GM21515 (cell line): ENCODE data around the gene SFXN5.

ENCODE experiments used
- ATAC-seq: cut with Tn5 transposase; IDR thresholded peaks from one replicate; pipeline ENCODE4 v1.9.1; 2021; ENCODE audit not compliant: unreplicated experiment

SFXN5 gene

DNA sequence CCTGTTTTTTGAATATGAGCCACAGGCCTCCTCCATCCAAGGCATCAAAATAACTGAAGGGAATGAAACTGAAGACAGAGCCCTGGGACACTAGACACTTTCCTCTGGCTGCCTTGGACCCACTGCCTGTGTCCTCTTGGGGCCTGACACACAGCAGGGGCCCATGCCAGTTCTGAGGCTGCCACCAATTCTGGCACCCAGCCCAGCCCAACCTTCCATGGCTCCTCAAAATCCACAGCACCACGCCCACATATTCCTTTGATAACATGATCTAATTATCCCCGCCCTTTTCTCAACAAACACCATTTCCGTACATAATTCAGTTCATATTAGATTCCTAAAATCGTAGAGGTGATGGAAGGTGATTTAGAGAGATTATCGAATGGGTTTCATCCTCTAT is 90.0 kb downstream of the SFXN5 start:
- ATAC-seq, result no peak

DNA sequence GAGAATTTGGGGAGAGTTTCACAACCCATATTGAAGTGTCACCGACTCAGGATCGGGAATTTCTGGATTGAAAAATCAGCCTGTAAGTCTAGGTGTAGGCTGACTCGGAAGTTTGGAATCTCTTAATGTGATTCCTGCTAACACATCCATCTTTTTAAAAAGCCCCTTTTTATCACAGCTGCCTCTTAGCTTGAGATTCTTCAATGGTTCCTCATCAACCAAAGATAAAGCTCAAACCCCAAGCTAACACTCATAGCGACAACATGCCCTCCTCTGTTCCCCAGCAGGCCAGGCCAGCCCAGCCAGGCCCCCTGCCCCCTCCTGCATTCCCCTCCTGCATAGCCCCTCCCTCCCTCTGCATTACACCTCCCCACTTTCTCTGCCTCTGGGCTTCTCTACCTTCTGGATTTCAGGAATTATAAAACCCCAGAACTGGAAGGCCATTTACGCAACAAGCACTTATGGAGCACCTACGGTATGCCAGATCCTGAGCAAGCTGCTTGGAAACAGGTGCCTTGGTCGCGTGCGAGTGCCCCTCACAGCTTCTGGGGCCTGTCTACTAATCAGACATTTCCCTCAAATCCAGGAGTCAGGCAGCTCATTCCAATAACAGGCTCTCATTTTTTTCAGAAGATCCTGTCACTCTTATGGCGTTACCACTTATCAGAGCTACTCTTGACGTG is 90.8 kb downstream of the SFXN5 start:
- ATAC-seq, result no peak

DNA sequence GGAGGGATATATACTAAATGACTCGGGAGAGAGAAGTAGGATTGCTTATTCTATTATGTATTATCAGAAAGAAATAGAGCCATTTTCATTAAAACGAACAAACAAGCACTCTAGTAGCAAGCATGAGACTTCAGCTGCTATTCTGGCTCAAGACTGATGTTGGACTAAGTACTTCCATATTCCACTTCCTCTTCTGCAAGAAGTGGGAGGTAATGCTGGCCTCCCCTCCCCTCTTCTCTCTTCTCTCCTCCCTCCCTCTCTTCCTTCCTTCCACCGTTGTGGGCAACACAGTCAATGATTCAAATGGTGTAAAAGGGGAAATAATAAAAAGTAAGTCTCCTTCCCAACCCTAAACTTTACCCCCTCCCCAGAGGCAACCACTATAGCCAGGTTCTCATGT is 91.6 kb downstream of the SFXN5 start:
- ATAC-seq, result no peak

DNA sequence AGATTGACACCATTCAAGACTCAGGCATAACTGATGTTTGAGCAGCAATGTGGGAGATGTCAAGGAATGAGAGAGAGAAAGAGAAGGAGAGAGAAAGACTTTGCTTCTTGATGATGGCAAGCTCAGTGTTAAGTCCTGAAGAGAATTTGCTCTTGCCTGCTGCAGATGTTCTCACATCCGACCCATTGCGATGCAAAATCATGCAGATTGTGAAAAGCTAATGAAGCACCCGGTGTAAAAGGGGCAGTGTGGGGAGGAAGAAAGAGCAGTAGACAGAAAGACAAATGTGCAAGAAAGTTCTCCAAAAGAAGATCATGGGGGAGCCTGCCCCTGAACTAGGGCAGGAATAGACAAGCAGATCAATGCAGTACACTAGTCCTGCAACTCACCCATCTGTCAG is 96.5 kb downstream of the SFXN5 start:
- no peak for ATAC-seq

DNA sequence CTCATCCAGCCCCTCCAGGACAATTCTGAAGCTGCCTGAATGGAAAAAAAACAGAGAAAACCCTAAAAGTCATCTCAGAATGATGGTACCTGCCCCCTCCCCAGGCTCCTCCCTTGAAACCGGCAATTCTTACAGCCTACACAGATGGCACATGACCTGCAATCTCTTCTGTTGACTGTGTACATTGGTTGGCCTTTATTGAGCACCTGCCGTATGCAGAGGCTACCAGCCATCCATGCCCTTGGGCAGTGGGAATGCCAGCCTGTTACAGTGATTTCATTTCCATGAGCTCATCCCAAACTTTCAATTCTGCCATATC is 97.1 kb downstream of the SFXN5 start:
- ATAC-seq, result no peak

DNA sequence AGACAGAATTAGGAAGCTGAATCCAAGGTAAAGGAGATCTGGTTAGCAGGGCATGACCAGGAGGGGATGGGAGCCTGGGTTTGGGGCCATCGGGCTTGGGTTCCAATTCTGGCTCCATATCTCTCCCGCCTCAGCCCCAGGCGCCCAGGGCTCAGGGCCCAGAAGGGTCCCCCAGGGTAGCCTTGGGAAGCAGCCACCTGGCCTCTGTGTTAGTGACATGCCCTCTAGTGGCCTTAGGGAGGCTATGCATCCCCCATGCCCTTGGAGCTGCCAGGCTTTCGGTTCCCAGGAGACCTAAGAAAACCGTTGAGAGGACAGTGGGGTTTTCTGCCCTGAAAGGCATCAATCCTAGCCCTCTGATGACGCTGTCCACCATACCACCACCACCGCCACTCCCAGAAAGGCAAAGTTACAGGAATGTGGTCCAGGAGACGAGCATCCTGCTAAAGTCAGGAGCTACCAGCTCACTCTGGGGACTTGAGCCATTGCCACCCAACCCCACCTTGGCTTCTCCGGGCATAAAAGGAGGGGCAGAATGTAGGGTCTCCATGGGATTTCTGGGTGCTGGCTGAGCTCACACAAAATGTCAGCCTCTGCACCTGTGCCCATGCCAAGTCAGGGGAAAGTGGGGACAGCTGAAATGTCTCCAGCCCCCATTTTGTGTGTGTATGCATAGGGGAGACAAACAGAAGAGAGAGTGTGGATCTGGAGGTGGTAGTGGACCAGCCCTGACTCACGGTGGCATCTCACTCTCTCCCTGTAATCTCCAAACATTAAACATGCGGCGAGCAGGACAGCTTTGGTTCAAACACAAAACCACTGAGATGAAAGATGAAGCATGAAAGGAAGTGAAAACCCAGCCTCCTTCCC is 97.7 kb downstream of the SFXN5 start:
- ATAC-seq, result peak; percentile 83

DNA sequence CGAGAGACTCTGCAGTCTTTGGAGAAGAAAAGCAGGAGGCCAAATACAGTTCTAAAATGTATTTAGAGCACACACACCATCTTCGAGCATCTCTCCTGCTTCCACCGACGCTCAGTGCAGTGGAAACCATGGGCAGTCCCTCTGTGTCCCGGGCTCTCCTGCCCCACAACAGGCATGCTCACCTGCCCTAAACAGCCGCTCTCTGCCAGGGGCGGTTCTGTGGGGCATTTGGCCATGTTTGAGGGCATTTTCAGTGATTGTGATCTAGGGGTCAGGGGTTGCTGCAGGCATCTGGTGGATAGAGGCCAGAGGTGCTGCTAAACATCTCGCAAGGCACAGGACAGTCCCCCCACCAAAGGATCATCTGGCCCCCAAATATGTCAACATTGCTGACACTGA is 98.4 kb downstream of the SFXN5 start:
- ATAC-seq, result no peak

DNA sequence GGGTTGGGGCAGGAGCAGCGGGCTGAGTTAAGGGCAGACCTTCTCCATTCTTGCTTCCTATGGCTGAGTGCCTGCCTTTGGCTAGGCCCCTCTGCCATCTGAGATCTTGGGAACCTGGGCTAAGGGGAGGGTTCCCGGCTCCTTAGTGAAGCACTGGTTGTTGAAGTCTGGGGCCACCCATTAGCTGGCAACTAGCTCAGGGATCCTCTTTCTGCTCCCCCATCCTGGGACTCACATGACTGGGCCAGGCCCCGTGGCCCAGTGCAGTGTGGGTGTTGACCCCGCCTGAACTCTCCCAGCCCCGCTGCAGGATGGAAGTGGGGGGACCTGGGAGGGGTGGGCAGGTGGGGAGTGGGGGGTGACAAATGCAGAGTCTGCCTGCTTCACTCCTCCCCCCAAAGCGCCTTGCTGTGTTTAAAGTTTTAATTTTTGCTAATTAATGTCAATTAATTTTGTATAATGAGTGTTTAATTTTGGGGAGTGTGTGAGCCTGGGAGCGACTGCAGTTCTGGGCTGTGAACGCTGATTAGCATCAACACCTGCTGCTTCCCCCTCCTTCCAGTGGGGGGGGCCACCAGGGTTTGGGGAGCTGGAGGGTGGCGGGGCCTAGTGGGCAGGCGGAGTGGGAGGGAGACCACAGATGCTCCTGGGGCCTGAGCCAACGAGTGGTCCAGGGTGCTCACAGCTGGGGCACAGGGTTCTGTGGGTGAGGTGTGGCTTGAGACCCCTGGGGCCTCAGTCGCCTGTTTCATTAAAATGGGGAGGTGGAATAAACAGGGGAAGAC is 99.0 kb downstream of the SFXN5 start:
- ATAC-seq, result no peak

DNA sequence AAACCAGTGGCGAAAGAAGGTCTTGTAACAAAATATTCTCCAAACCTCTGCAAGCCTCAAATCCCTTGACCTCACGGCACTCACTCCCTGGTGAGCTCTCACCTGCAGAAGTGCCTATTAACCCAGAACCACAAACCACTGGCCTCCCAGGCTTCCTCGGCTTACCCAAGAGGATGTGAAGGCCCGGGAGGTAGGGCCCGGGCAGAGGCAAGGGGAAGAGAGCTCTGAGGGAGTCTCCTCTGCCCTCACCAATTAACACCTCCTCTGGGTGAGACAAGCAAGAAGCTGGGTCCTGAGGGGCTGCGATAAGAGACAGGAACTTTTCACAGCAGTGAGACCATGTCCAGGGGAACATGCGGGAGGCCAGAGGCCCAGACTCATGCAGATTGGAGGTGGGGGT is 100.5 kb downstream of the SFXN5 start:
- no peak for ATAC-seq

DNA sequence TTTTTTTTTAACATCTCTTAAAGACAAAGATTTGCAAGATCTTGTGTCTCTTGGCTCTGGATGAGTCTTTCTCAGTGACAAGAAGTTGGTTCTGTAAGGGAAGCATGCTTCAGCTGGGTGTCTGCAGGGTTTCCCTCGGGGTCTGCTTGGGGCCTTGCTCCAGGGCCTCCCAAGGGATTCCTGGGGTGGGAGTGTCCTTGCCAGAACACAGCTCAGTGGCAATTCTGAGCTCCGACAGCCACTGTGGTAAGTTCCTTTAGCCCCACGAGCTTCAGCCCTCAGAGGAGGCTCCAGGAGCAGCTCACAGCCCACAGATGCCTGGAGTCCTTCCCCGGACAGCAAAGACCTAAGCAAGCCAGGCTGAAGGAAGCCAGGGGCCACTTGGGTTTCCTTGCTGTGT is 101.8 kb downstream of the SFXN5 start:
- ATAC-seq, result no peak

DNA sequence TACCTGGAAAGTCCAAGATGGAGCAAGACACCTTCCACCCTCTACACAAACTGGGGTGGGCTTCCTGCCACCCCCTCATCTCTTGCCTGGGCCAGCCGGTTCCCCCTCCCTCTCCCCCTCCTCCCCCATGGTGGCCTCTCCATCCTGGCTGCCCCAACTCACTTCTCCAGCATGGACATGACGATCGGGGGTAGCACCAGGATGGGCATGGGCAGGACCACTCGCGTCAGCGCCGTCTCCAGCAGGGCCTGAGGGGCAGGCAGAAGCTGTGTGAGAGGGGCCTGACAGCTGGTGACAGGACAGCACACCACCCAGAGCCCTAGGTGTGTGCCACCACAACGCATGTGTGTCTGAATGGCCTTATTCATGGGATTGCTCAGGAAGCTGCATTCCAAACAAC is 103.2 kb downstream of the SFXN5 start:
- ATAC-seq, result no peak

DNA sequence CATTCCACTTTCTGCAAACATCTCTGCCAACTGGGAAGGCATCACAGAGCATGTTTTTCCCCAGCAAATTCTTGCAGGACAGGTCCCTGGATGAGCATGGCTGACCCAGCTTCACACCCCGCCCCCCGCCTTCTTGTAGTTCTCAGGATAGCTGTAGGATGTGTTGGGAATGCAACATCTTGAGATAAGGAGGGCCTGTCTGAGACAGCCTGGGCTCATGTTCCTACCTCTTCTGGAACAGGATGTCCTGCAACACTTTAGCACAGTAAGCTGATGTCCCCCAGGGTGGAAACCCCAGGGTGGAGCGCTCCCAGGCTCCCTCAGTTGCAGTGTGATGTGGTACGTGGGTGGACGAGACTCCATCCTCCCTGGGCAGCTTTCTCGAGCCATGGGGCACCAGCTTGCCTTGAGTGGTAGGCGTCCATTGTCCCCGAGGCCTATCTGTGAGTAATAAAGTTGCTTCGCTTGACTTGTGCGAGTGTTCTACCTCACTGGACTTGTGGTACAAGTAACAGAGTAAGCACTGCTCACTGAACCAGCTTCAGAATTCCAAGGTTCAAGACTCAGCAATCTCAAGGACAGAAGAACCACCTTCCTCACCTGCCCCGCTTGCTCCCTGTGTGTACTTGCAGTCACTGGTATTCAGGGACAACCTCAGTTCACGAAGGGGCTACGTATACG is 105.6 kb downstream of the SFXN5 start:
- no peak for ATAC-seq

DNA sequence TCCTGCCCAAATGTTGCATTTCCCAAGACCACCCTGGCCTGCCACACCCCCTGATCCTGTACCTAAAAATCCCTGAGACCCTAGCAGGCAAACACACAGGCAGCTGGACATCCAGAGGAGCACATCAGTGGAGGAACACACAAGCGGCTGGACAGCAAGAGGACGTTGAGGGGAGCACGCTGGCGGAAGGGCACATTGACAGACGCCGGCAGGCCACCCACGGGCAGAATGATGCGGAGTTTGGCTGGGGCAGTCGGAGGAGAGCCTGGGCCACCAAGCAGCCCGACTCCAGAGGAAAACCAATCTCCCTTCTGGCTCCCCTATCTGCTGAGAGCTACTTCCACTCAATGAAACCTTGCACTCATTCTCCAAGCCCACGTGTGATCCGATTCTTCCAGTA is 106.5 kb downstream of the SFXN5 start:
- no peak for ATAC-seq

DNA sequence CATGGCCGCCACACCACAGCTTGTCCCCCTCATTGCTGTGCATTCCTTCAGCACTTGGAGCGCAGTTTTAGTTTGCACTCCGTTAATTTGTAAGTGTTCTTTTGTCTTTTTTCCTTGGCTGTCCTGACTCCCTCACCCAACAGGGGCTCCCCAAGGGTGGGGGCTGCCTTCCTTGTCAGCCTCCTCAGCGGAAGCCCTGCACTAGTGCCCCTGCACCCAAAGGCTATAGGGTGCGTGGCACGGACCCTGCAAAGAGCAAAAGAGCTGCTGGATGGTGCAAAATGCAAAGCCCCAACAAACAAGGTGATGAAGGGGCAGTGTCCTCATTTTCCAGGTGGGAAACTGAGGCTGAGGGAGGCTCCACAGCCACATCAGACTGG is 107.4 kb downstream of the SFXN5 start:
- ATAC-seq, result no peak

DNA sequence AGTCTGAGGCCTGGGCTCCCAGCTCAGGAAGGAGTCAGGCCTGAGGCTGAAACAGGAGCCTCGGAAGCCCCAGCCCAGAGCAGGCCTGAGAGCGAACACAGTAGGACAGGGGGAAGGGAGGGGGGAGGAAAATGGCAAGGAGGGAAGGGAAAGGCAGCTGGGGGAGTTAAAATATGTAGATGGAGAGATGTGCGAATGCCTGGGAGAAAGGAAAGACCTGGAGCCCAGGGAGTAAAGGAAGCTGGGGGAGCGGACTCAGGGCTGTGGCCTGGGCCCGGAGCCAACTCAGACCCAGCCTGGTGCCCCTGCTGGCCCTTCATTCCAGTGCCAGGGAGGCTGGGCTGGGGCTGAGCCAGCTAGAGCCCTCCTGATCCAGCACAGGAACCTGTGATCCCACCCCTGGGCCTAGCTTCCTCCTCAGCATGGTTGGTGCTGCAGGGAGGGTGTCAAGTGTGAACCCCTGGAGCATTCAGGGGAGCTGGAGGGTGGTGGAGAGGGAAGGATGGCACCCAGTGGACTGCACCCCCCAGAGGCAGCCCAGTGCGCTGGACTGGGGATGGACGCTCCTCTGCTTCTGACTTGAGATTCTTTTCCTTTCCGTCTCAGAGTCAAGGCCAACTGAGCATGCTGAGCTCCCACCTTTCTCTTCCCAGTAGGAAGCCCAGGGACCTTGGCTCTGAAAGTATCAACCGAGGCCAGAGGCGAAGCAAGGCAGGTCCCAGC is 107.9 kb downstream of the SFXN5 start:
- ATAC-seq, result no peak

DNA sequence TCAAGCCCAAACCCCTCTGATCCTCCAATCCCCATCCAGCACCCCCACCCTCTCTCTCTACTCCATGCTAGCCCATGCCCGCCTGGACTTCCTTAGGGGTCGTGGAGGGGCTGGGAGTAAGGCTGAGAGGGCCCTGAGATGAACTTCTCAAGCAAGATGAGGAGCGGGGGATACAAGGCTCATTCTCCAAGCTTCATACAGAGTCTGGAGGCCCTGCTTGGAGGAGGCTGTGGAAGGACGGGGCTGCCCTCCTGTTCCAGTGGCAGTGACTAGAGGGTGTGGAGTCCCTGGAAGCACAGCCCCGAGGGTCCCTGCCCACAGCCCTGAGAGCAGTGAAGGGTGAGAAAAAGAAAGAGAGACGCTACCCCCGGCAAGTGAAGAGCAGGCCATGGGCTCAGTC is 108.6 kb downstream of the SFXN5 start:
- ATAC-seq, result no peak

DNA sequence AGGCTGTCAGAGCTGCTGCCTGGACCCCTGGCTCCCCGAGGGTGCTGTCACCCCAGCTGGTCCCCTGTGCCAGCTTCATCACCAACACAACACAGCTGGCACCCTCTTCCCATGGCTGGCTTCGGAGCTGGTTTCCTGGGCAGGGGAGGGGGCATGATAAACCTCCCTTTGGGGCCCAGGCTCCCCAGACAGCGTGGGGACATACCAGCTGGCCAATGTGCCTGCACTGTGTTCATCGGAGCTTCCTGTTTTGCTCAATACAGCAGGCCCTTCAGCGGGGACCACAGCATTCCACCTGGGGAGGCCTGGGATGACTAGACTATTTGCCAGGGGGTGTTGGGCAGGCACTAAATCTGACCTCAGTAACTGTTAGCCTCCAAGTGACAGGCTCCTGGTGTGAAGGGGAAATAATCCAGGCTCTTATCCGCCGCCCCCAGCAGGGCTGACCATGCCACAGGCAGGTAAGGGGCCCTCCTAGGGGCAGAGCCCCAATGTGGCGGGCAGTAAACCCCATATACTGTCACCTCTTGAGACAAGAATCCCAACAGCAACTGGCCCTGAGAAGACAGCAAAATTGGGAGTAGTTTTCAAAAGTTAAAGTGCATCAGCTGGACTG is 109.6 kb downstream of the SFXN5 start:
- ATAC-seq, result no peak

DNA sequence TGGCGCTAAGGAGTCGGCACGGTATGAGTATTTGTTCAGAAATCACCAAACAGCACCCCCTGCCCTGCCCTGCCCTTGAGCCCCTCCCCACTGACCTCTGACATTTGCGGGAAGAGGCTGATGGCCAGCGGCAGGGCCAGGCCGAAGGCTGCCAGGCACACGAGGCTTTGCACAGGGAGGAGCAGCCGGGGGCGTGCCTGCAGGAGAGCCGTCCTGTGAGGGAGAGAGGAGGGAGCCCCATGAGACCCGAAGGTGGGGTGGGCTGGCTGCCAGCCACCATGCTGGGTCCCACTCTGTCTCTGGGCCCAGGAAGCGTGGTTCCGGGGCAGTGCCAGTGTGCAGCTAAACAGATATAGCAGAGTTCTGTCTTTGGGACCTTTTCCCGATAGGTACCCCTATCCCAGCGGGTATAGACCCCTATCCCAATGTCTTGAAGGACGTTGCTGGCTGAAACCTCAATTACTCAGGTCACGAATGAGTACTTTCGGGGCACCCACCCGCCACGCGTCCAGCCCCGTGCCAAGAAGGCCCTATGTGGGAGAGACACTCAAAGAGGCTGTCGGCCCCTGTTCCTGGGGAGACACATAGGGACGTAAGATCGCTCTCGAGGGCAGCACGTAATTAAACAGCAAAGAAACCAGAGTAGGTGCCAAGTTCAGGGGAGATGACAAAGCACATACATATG is 110.3 kb downstream of the SFXN5 start:
- no peak for ATAC-seq

DNA sequence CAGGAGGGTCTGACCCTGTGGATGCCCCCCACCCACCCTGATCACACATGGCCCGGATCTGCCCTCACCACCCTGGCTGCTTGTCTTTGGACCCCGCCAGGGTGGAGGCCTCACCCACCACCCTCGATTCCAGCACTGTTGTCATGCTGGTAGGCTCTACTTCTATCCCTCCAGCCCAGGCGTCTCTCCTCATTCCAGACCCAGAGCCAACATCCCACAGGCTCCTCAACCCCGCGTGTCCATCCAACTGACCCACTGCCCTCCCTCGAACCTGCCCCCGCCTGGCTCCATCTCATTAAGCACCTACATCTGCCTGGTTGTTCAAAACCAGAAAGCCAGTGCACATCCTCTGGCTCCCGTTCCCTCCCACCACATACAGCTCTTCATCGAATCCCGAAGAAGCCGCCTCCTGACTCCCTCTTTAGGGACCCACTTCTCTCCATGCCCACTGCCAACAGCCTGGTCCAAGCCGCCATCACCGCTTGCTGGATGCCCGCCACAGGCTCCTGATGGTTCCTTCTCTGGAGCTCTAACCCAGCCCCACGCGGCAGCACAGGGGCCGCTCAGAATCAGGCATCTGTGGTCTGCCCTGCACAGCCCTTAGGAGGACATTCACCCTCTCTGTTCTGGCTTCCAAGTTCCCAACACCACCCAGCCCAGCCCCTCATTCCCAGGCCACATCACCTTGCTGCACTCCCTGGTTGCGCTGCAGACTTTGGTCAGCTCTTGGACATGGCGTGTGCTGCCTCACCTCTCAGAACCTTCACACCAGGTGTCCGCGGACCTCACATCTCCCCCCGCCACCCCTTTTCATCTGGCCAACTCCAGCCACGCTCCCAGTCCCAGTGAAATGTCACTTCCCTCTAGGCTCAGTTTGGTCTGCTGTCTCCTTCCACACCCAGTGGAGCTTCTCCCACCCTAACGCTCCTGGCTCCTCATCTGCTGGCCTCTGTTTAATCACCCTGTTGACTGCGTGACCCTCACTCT is 111.2 kb downstream of the SFXN5 start:
- no peak for ATAC-seq
